ENCODE data around the gene POLRMT. TPM values are rescaled to one million over a fixed set of nuclear protein-coding genes. Genes with fewer than 3 reads are reported as not detected.

POLRMT gene
- total and polyA plus RNA-seq, 4 donors = 16.0 to 41.4 (median 35.1) TPM

- DNase-seq (ENCODE audit: low spot score) = peak; percentile 69
- Histone ChIP-seq H3K9ac (ENCODE audit: low read depth in 1 of 2, low read length in 2 of 2) (peak overlapping the region in 1 of 2 donors; percentile 74), H3K27ac (ENCODE audit: low read depth in 1 of 2, low read length in 2 of 2) (peak overlapping the region; percentile 78 to 84), H3K27me3 (ENCODE audit: control insufficient read depth in 4 of 4, insufficient read depth in 4 of 4, low read length in 3 of 4) (no peaks in the 10 kb centered on the region), H3K4me1 (ENCODE audit: control insufficient read depth in 4 of 4, insufficient read depth in 4 of 4, low read length in 3 of 4) (peaks cover 21 to 35% (median 30%) of the 10 kb centered on the region in 4 donors), H3K36me3 (ENCODE audit: control insufficient read depth in 4 of 4, insufficient read depth in 3 of 4, low read depth in 1 of 4, low read length in 3 of 4) (no peaks in the 10 kb centered on the region), H3K4me3 (ENCODE audit: low read depth in 1 of 3, low read length in 3 of 3) (peak overlapping the region; percentile 52 to 71 (median 63)), H3K9me3 (ENCODE audit: control insufficient read depth in 4 of 4, low read length in 3 of 4) (no peaks in the 10 kb centered on the region)
- WGBS = 5% methylated on average over 45 of the region's 45 CpGs
- TF ChIP-seq FOXA2 (IDR thresholded peaks at IDR 0.05) (no peak), RAD21 (IDR thresholded peaks at IDR 0.05) (no peak), RXRA (IDR thresholded peaks at IDR 0.05) (no peak)
These were observed 62.3 kb downstream of the POLRMT start for GRCh38 chr19:570937-571565.

DNA sequence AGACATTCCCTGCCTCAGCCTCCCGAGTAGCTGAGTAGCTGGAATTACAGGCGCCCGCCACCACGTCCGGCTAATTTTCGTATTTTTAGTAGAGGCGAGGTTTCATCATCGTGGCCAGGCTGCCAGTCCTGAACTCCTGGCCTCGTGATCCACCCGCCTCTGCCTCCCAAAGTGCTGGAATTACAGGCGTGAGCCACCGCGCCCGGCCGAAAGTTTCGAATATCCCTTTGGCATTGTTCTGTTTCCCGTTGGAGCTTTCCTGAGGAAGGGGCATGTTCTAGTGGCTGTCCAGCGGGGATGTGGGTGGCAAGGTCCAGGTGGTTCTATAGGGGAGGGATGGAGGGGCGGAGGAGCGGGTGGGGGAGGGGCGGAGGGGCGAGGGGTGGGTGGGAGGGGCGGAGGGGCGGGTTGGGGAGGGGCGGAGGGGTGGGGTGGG lies 63.1 kb downstream of the POLRMT start:
- TF ChIP-seq NR2F2 (IDR thresholded peaks at IDR 0.05) (no peak), EGR1 (IDR thresholded peaks at IDR 0.05; ENCODE audit: low read depth in 2 of 2) (no peak), SP1 (IDR thresholded peaks at IDR 0.05) (no peak), RXRA (IDR thresholded peaks at IDR 0.05) (no peak), GABPA (IDR thresholded peaks at IDR 0.05 in 1 of 2, conservative IDR thresholded peaks at IDR 0.05 in 1 of 2) (no peak), TAF1 (conservative IDR thresholded peaks at IDR 0.05) (no peak), YY1 (IDR thresholded peaks at IDR 0.05) (no peak), ZBTB33 (IDR thresholded peaks at IDR 0.05) (no peak), REST (IDR thresholded peaks at IDR 0.05) (no peak), HNF4G (IDR thresholded peaks at IDR 0.05) (no peak), CTCF (IDR thresholded peaks at IDR 0.05; ENCODE audit: low read depth, low read length, missing input control) (no peak), FOXA1 (IDR thresholded peaks at IDR 0.05) (no peak), JUND (IDR thresholded peaks at IDR 0.05) (no peak), RAD21 (IDR thresholded peaks at IDR 0.05) (no peak), HNF4A (conservative IDR thresholded peaks at IDR 0.05) (no peak), FOXA2 (IDR thresholded peaks at IDR 0.05) (no peak)
- TF ChIP-seq, protein P1, sequence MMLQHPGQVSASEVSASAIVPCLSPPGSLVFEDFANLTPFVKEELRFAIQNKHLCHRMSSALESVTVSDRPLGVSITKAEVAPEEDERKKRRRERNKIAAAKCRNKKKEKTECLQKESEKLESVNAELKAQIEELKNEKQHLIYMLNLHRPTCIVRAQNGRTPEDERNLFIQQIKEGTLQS (IDR thresholded peaks at IDR 0.05) = no peak
- TF ChIP-seq, protein P2, sequence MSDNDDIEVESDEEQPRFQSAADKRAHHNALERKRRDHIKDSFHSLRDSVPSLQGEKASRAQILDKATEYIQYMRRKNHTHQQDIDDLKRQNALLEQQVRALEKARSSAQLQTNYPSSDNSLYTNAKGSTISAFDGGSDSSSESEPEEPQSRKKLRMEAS (IDR thresholded peaks at IDR 0.05) = no peak
- Histone ChIP-seq H3K4me1 (ENCODE audit: control insufficient read depth in 4 of 4, insufficient read depth in 4 of 4, low read length in 3 of 4) (peaks cover 14 to 29% (median 24%) of the 10 kb centered on the region in 4 donors), H3K9me3 (ENCODE audit: control insufficient read depth in 4 of 4, low read length in 3 of 4) (no peaks in the 10 kb centered on the region), H3K36me3 (ENCODE audit: control insufficient read depth in 4 of 4, insufficient read depth in 3 of 4, low read depth in 1 of 4, low read length in 3 of 4) (no peaks in the 10 kb centered on the region), H3K27ac (ENCODE audit: low read depth in 1 of 2, low read length in 2 of 2) (no peak overlapping the region), H3K4me3 (ENCODE audit: low read depth in 1 of 3, low read length in 3 of 3) (no peak overlapping the region), H3K9ac (ENCODE audit: low read depth in 1 of 2, low read length in 2 of 2) (no peak overlapping the region), H3K27me3 (ENCODE audit: control insufficient read depth in 4 of 4, insufficient read depth in 4 of 4, low read length in 3 of 4) (no peaks in the 10 kb centered on the region)
- 76% methylated on average over 19 of the region's 25 CpGs for WGBS
- DNase-seq (ENCODE audit: low spot score) = no peak

Measured in liver (tissue), 9 donors.